Islet precursor cell (in vitro differentiated cells): ENCODE results near the gene MCC.

ENCODE experiments used
- DNase-seq: peaks from one replicate; pipeline ENCODE4 v3.0.0-alpha.2; 2018

The MCC gene

GRCh38 chr5:113302120-113302519 is 186.1 kb downstream of the MCC start:
- DNase-seq, result no peak

- DNase-seq, result no peak
Observed at GRCh38 chr5:113299591-113299990, 188.7 kb downstream of the MCC start.

- DNase-seq, result no peak
Observed at GRCh38 chr5:113296676-113297075, 191.6 kb downstream of the MCC start.

GRCh38 chr5:113295111-113295539 is 193.1 kb downstream of the MCC start:
- no peak for DNase-seq

GRCh38 chr5:113294311-113295110 is 193.7 kb downstream of the MCC start:
- peak; percentile 96 for DNase-seq

- DNase-seq, result no peak
Observed at GRCh38 chr5:113293975-113294310, 194.3 kb downstream of the MCC start.

- peak; percentile 63 for DNase-seq
Observed at GRCh38 chr5:113293068-113293974, 194.9 kb downstream of the MCC start.

GRCh38 chr5:113292462-113292861 is 195.8 kb downstream of the MCC start:
- no peak for DNase-seq

- no peak for DNase-seq
Observed at GRCh38 chr5:113283558-113283957, 204.7 kb downstream of the MCC start.

GRCh38 chr5:113282472-113282871 is 205.8 kb downstream of the MCC start:
- no peak for DNase-seq

GRCh38 chr5:113281194-113281593 is 207.1 kb downstream of the MCC start:
- DNase-seq, result no peak

- DNase-seq, result no peak
Observed at GRCh38 chr5:113280541-113280940, 207.7 kb downstream of the MCC start.

- no peak for DNase-seq
Observed at GRCh38 chr5:113278976-113279375, 209.3 kb downstream of the MCC start.

- no peak for DNase-seq
Observed at GRCh38 chr5:113276493-113276892, 211.8 kb downstream of the MCC start.

GRCh38 chr5:113276001-113276400 is 212.3 kb downstream of the MCC start:
- DNase-seq, result no peak

- peak; percentile 66 for DNase-seq
Observed at GRCh38 chr5:113274836-113275414, 213.3 kb downstream of the MCC start.

GRCh38 chr5:113273948-113274347 is 214.3 kb downstream of the MCC start:
- DNase-seq, result no peak

- no peak for DNase-seq
Observed at GRCh38 chr5:113271745-113272454, 216.4 kb downstream of the MCC start.

GRCh38 chr5:113271015-113271414 is 217.2 kb downstream of the MCC start:
- DNase-seq, result no peak

- no peak for DNase-seq
Observed at GRCh38 chr5:113270086-113270485, 218.2 kb downstream of the MCC start.

- DNase-seq, result no peak
Observed at GRCh38 chr5:113269023-113269997, 218.9 kb downstream of the MCC start.

GRCh38 chr5:113268232-113268631 is 220.0 kb downstream of the MCC start:
- DNase-seq, result no peak
